NCI-H146 (cell line): ENCODE data around the gene FIGLA.
"Not testable (repeated sequence)": the region's sequence is repeated elsewhere in the genome, so short reads cannot be mapped to it uniquely, and the experiment has no call there.

Source experiments
- DNase-seq: peaks from one replicate; lab custom pipeline; 2025; lab: John Stamatoyannopoulos, UW

The FIGLA gene

GRCh38 chr2:70746094-70746974 is 44.1 kb downstream of the FIGLA start:
- DNase-seq = no peak

DNA sequence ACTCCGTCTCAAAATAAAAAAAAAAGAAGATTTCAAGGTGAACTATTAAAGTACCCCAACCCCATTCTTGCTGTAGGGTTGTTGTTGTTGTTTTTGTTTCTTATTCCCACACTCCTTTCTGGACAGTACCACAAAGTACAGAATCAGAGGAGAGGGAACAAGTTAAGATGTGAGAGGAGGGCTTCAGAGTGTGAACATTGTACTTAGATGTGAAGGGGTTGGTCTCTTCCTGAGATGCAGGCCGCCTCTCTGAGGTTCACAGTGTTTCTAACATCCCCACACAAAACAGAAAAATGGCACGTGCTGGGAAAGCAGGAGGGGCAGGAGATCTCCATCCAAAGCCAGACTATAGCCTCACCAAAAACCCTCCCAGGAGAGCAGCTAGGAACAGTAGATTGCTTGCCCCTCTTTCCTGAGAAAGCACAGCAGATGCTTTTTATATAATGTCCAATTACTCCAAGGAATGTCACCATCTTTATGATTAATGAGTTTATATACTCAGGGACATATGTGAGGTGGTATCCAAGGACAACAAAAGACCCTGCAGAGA is 45.1 kb downstream of the FIGLA start:
- no peak for DNase-seq

- DNase-seq = no peak
Observed at GRCh38 chr2:70744397-70744796, 46.0 kb downstream of the FIGLA start.

DNA sequence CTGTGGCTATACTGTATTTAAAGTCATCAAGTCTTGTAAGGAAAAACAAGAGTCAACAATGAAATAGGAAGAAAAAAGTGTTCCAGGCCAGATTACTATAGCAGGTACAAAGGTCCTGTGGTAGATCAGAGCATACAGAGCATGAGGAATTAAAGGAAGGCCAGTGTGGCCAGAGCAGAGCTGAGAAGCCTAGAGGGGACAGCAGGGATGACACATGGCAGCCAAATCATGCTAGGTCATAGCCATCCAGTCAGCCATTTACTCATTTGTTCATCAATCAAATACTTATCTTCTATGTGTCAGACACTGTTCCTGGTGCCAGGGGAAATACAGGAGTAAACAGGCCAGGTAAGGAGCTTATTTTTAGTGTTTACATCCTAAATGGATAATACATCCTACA is 46.8 kb downstream of the FIGLA start:
- no peak for DNase-seq

DNA sequence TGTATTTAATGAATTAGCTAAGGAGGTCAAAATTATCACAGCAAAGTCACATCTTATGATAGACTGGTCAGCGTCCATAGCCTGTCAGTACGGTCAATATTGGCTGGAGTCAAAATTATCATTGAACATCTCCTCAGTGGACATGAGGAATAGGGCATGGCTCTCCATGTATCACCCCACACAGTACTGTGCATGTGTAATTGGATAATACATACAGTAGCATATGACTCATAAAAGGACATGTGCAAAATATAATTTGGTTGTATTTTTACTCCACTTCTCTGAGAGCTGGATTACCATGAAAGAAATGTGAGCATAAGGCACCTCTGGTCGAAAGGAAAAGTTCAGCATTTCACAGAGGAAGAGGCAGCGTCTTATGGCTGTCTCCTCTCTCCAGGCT is 47.4 kb downstream of the FIGLA start:
- no peak for DNase-seq

- not testable (repeated sequence) for DNase-seq
Observed at GRCh38 chr2:70739492-70739891, 51.0 kb downstream of the FIGLA start.

DNA sequence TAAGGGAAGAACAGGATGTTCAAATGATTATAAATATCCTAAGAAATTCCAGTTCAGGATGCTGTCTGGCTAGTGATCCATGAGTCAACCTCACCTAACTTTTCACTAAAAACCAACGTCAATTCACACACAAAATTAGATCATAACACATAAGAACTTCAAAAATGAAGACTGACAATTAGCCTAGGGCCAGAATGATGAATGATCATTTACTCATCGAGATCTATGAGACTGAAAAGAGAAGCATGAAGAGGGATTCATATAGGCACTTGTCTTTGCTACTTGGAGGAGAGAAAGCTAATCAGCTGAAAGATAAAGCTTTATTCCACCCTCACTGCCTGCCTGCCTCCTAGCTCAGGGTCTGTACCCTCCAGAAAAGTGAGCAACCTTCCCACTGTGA is 52.3 kb downstream of the FIGLA start:
- no peak for DNase-seq

- no peak for DNase-seq
Observed at GRCh38 chr2:70735071-70735470, 55.4 kb downstream of the FIGLA start.

- DNase-seq = no peak
Observed at GRCh38 chr2:70733646-70734180, 56.7 kb downstream of the FIGLA start.

- DNase-seq = no peak
Observed at GRCh38 chr2:70732766-70733645, 57.4 kb downstream of the FIGLA start.

GRCh38 chr2:70730730-70731129 is 59.7 kb downstream of the FIGLA start:
- DNase-seq = no peak

DNA sequence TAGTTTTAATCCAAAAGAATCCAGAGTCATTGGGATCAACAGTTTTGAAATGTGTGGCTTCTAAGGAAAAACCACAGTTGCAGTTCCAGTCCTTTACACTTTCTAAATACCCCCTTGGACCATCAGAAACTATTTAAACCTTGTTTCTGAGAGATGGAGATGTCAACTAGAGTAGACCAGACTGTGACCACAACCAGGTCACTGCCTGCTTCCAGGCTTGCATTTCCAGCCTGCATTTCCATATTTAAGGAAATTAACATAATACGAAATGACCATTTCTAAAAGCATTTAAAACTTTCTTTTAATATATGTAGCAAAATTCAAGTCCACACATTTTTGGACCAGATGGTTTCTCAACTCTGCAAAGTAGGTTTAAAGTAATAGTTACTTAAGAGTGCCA is 60.8 kb downstream of the FIGLA start:
- no peak for DNase-seq

DNA sequence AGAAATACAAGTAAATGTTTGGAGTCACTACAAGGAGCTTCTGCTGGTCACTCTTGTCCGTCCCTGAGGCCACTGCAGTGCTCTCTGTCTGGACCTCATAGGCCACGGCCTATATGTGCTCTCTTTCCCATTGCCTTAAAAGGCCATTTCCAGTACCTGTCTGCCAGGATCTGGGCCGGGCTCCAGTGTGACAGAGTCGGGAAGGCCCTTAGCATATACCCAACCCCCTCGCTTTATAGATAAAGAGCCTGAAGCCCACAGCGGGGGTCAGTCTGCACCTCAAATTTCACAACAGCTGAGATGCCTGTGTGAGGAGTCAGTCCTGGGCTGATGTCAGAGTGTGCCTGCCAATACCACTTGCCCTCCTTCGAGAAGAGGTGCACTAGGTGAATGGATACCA is 62.3 kb downstream of the FIGLA start:
- DNase-seq = no peak
